Left renal cortex interstitium (tissue), 4 donors: Measurements from ENCODE around the gene LSM5. TPM values are rescaled to one million over a fixed set of nuclear protein-coding genes. Genes with fewer than 3 reads are reported as not detected.
"Not testable (repeated sequence)": the region's sequence is repeated elsewhere in the genome, so short reads cannot be mapped to it uniquely, and the experiment has no call there.

Experiments
- DNase-seq, 4 donors: peaks; one replicate each; pipeline ENCODE4 v3.0.0-alpha.2; 2013; ENCODE audit warnings: low read depth in 4 of 4, low spot score in 2 of 4, missing footprints in 1 of 4
- polyA plus RNA-seq, 4 donors: library from polyadenylated mRNA; unstranded; fragments of 120-200 nt; gene quantifications; one replicate each; pipeline ENCODE4 v1.2.1, GENCODE V29; 2013; ENCODE audit not compliant: insufficient read length in 4 of 4

Gene LSM5
- polyA plus RNA-seq, 4 donors, result 66.8 to 94.7 (median 86.7) TPM

DNA sequence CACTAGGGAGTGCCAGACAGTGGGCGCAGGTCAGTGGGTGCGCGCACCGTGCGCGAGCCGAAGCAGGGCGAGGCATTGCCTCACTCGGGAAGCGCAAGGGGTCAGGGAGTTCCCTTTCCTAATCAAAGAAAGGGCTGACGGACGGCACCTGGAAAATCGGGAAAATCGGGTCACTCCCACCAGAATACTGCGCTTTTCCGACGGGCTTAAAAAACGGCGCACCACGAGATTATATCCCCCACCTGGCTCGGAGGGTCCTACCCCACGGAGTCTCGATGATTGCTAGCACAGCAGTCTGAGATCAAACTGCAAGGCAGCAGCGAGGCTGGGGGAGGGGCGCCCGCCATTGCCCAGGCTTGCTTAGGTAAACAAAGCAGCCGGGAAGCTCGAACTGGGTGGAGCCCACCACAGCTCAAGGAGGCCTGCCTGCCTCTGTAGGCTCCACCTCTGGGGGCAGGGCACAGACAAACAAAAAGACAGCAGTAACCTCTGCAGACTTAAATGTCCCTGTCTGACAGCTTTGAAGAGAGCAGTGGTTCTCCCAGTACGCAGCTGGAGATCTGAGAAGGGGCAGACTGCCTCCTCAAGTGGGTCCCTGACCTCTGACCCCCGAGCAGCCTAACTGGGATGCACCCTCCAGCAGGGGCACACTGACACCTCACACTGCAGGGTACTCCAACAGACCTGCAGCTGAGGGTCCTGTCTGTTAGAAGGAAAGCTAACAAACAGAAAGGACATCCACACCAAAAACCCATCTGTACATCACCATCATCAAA is 25.4 kb downstream of the LSM5 start:
- DNase-seq, result not testable (repeated sequence)

DNA sequence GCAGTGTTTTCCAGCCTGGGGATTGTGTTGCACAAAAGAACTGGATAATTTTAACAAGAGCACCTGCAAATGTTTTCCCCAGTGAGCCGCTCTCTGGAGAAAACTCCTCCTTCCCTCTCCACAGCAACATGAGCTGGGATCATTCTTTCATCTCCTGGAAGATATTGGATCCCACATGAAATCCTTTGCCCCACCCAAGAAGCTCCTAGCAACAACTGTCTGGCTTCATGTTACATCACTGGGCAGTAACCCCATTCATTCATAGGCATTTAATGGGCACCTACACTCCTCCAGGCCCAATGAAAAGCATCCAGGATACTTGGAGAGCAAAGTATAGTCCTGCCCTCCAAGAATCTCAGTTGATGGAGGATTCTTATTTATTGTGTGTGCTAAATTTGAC is 27.2 kb downstream of the LSM5 start:
- no peak for DNase-seq

DNA sequence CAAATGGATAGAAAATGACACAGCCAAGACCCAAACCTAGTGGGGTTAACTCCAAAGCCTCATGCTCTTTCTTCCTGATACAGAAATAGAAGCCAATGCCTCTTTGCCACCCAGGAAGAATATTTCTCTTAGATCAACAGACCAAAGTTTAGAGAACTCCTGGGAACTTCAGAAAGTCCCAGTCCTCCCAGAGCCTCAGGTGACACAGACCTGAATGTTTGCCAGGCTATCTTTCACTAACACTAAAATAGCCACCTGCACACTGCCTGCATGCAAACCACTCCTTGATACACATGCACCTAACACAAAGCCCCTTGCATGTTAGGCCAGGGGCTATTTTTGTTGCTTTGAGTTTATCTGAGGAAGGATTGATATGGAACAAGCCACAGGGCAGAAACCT is 27.7 kb downstream of the LSM5 start:
- DNase-seq, result no peak

DNA sequence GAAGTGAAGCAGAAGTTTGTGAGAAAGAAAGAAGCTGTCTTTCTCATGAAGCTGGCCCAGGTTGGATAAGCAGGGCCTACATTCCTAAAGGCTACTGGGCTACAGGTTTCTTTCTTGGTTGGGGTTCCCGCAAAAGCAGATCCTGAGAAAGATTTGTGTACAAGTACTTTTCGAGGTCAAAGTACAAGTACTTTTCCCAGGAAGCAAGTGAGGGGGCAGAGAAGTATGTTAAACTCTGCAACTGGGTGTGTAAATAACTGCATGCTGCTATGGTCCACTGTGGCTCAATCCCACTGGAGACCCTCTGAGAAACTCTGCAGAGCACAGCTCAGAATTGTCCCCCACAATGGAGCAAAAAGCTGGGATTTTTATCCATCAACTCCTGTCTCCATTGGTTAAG is 28.7 kb downstream of the LSM5 start:
- DNase-seq, result no peak

DNA sequence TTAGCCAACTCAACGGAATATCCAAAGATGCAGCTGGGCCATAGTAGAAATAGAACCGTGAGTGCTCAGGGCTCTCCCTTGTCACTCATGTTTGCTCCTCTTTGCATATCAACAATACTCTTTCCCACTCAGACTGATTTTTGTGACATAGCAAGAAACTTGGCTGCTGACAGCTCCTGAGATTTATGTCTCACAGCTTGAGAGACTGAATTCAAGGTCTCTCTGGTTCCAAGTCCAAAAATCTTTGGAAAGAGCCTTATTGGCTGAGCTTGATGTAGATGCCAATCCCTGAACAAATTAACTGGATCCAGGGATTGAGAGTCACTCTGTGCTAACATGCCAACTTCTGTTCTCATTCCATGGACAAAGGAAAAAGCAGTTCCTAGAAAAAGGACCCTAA is 30.4 kb downstream of the LSM5 start:
- DNase-seq, result no peak

DNA sequence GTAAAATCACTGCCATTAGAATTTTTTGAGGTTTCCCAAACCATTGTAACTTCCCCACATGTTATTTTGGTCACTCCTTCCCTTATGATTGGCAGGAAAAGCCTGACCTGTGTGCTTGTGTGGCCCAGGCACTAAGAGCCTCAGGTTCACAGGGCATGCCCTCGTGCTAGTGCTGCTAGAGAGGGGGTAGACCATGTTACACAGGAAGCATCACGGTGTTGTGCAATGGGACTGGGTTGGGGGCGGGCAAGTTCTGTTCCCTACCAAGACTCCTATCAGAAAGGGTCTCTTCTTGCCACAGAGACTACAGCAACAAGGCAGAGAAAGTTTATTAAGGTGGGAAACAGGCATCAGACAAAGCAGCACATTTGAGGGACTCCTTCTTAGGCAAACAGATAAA is 32.2 kb downstream of the LSM5 start:
- DNase-seq, result no peak

DNA sequence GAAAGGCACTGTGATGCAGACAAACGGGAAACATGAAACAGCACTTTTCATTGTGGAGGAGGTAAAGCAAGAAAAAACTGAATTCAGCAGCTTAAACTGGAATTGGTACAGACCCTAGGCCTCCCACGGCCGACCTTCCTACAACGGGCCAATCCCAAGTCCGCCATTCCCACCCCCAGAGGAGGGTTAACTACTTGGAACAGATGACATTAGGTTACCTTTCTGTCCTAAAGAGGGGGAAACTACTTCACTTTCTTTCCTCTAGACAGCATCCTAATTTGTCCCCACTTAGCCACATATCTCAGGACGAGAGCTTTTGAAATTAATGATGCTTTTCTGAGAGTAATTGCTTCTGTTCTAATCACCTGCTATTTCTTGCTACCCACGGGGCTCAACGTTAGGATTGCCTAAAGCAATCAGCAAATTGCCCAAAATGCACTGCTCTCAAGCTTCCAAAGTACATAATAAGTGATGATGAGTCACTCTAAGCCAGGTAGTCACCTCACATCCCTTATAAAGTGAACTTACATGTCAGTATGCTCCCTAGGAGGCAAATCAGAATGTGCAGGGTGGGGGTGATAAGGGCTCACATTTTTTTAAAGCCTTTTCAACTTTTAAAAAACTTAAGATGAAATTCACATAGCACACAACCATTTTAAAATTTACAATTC is 36.7 kb downstream of the LSM5 start:
- DNase-seq, result no peak

DNA sequence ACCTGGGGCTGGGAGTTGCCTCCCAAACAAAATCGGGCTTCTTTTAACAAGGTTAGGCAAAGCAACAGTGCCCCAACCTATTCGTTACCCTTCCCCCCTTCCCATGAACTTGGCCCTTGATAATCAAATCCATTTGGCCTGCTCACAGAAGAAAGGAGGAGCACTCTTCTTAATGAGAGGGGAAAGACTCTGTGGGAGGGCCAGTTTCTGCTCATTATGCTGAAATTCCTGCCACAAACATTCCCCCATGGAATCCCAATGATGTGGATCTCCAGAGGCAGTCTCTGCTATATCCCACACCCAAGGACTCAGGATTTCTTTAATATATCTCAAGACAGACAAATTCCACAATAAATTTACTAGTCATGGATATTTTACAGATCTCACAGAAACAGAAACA is 43.0 kb downstream of the LSM5 start:
- no peak for DNase-seq

DNA sequence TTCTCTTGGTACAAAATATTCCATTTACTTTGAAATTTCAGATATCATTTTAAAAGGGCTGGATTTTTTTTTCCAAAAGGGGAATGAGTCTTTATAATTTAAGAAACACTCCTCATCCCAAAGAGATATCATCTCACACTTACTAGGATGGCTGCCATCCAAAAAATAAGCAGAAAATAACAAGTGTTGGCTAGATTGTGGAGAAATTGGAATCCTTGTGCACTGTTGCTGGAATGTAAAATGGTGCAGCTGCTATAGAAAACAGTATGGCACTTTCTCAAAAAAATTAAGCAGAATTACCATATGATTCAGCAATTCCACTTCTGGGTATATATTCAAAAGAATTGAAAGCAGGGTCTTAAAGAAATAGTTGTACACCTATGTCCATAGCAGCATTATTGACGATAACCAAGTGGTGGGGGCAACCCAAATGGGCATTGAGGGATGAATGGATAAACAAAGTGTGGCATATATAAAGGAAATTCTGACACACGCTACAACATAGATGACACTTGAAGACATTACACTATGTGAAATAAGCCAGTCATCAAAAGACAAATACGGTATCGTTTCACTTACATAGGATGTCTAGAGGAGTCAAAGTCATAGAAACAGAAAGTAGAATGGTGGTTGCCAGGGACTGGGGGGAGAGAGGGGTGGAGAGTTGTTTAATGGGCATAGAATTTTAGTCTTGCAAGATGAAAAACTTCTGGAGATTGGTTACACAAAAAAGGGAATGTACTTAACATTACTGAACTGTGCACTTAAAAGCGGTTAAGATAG is 53.8 kb downstream of the LSM5 start:
- DNase-seq, result no peak

Other genes starting within 250 kb of the LSM5 start
- gene AVL9, start 5.1 kb upstream of the LSM5 start, polyA plus RNA-seq, result 10 to 100 TPM; 23.0 to 39.5 (median 27.9) TPM